ENCODE data around the gene EPB41L5.

The EPB41L5 gene

DNA sequence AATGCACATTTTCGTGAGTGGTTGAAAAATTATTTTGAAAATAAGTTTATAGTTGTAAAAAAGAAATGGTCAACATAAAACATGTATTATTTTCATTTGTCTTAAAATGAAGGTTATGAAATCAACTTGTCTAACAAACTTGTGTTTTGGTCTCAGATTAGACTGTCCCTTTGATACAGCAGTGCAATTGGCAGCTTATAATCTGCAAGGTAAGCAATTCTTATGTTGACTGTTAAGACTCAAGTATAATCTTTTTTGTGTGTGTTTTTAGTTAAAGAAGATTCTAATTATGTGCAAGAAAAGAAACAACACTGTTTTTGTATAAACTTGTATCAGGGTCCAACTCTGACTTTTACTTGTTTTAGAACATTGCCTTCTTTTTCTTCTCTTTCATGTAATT, 62.7 kb downstream of the EPB41L5 start:
- ChIA-PET POLR2A (no interaction called here), CTCF (no interaction called here)
- DNase-seq (ENCODE audit: extremely low spot score), result no peak
- TF ChIP-seq LEF1 (IDR thresholded peaks at IDR 0.05; ENCODE audit: borderline replicate concordance) (no peak), SUZ12 (IDR thresholded peaks at IDR 0.05) (no peak)

DNA sequence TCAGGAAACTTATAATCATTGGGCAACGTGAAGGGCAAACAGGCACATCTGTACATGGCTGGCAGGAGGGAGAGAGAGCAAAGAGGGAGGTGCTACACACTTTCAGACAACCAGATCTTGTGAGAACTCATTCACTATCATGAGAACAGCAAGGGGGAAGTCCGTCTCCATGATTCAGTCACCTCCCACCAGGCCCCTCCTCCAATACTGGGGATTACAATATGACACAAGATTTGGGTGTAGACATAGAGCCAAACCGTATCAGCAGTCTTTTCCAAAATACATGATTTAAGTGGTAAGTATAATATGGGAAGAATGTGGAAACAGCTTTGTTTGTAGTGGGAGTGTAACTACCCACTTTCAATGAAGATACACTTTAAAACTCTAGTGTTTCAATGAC, 65.0 kb downstream of the EPB41L5 start:
- TF ChIP-seq ZNF384 (IDR thresholded peaks at IDR 0.05), result no peak
- no peak for TF ChIP-seq FOXK2 (IDR thresholded peaks at IDR 0.05)
- TF ChIP-seq NFRKB (IDR thresholded peaks at IDR 0.05), result no peak
- no peak for TF ChIP-seq SP1 (IDR thresholded peaks at IDR 0.05)
- no peak for TF ChIP-seq FOXM1 (IDR thresholded peaks at IDR 0.05; ENCODE audit: borderline replicate concordance)
- DNase-seq (ENCODE audit: extremely low spot score), result no peak
- ChIA-PET POLR2A (no interaction called here), CTCF (no interaction called here)

DNA sequence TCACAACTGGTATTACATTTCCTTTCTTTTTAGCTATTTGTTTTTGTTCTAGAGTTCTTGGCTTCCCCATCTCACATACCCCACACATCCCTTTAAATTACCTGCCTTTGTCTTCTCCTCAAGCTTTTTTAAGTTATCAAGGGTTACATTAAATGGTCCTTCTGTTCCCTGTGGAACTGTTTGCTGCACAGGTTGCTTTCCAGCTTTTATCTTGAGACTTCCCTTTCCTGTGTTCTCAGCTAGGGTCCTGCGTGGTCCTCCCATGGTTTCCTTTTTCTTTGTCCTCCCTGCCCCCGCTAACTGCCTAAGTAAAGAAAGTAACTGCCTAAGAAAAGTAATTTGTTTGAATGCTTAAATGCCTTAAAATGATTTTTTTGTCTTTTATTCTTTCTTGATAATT, 66.8 kb downstream of the EPB41L5 start:
- ChIA-PET POLR2A (no interaction called here), CTCF (no interaction called here)
- no peak for TF ChIP-seq ARNT (IDR thresholded peaks at IDR 0.05)
- TF ChIP-seq CTBP1 (IDR thresholded peaks at IDR 0.05; ENCODE audit: borderline replicate concordance), result no peak
- TF ChIP-seq ELF4 (IDR thresholded peaks at IDR 0.05), result no peak
- no peak for TF ChIP-seq ZNF384 (IDR thresholded peaks at IDR 0.05)
- TF ChIP-seq LEF1 (IDR thresholded peaks at IDR 0.05; ENCODE audit: borderline replicate concordance), result no peak
- no peak for TF ChIP-seq NFRKB (IDR thresholded peaks at IDR 0.05)
- TF ChIP-seq FOXA1 (IDR thresholded peaks at IDR 0.05), result no peak
- no peak for TF ChIP-seq SUZ12 (IDR thresholded peaks at IDR 0.05)
- no peak for TF ChIP-seq L3MBTL2 (conservative IDR thresholded peaks at IDR 0.05)
- no peak for TF ChIP-seq FOXM1 (IDR thresholded peaks at IDR 0.05; ENCODE audit: borderline replicate concordance)
- TF ChIP-seq, protein P1, sequence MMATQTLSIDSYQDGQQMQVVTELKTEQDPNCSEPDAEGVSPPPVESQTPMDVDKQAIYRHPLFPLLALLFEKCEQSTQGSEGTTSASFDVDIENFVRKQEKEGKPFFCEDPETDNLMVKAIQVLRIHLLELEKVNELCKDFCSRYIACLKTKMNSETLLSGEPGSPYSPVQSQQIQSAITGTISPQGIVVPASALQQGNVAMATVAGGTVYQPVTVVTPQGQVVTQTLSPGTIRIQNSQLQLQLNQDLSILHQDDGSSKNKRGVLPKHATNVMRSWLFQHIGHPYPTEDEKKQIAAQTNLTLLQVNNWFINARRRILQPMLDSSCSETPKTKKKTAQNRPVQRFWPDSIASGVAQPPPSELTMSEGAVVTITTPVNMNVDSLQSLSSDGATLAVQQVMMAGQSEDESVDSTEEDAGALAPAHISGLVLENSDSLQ (IDR thresholded peaks at IDR 0.05), result no peak
- TF ChIP-seq FOXK2 (IDR thresholded peaks at IDR 0.05), result no peak
- no peak for TF ChIP-seq BHLHE40 (IDR thresholded peaks at IDR 0.05; ENCODE audit: borderline replicate concordance)
- no peak for TF ChIP-seq TARDBP (IDR thresholded peaks at IDR 0.05)
- TF ChIP-seq HDGF (IDR thresholded peaks at IDR 0.05; ENCODE audit: borderline replicate concordance), result no peak
- no peak for TF ChIP-seq SP1 (IDR thresholded peaks at IDR 0.05)
- DNase-seq (ENCODE audit: extremely low spot score), result no peak

DNA sequence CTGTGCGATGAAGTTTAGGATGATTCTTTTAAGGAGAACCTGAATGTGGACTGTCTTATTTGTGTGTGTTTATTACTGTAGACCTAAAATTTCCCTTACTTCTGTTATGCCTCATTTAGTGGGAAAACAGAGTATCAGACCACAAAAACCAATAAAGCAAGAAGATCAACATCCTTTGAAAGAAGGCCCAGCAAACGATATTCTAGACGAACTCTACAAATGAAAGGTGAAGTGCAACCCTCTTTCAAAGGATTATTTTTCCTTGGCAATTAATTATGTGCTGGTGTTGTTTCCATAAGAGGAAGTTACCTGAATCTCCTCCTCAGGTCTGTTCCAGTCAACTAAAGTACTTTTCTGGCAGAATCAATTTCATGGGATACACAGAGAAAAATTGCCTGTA, 78.6 kb downstream of the EPB41L5 start:
- TF ChIP-seq NFRKB (IDR thresholded peaks at IDR 0.05), result no peak
- TF ChIP-seq ZNF384 (IDR thresholded peaks at IDR 0.05), result no peak
- TF ChIP-seq ELF4 (IDR thresholded peaks at IDR 0.05), result no peak
- TF ChIP-seq L3MBTL2 (conservative IDR thresholded peaks at IDR 0.05), result no peak
- no peak for TF ChIP-seq FOXA1 (IDR thresholded peaks at IDR 0.05)
- no peak for TF ChIP-seq HDGF (IDR thresholded peaks at IDR 0.05; ENCODE audit: borderline replicate concordance)
- ChIA-PET POLR2A (no interaction called here), CTCF (no interaction called here)
- DNase-seq (ENCODE audit: extremely low spot score), result no peak

DNA sequence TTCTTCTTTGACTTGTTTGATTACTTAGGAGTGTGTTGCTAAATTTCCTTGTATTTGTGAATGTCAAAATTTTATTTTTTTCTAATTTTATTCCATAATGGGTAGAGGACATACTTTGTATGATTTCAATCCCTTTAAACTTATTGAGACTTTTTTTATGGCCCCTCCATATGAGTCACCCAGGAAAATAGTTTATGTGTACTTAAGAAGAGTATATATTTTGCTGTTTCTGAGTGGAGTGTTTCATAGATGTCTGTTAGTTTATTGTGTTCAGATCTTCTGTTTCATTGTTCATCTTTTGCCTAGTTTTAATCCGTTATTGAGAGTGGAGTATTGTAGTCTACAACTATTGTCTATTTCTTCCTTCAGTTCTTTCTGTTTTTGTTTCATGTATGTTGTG, 81.9 kb downstream of the EPB41L5 start:
- ChIA-PET POLR2A (no interaction called here), CTCF (no interaction called here)
- no peak for TF ChIP-seq FOXM1 (IDR thresholded peaks at IDR 0.05; ENCODE audit: borderline replicate concordance)
- no peak for TF ChIP-seq CTBP1 (IDR thresholded peaks at IDR 0.05; ENCODE audit: borderline replicate concordance)
- no peak for TF ChIP-seq TARDBP (IDR thresholded peaks at IDR 0.05)
- TF ChIP-seq BHLHE40 (IDR thresholded peaks at IDR 0.05; ENCODE audit: borderline replicate concordance), result no peak
- TF ChIP-seq FOXK2 (IDR thresholded peaks at IDR 0.05), result no peak
- no peak for TF ChIP-seq ZNF384 (IDR thresholded peaks at IDR 0.05)
- no peak for TF ChIP-seq FOXA1 (IDR thresholded peaks at IDR 0.05)
- no peak for TF ChIP-seq NFRKB (IDR thresholded peaks at IDR 0.05)
- no peak for TF ChIP-seq SP1 (IDR thresholded peaks at IDR 0.05)
- no peak for TF ChIP-seq SUZ12 (IDR thresholded peaks at IDR 0.05)
- TF ChIP-seq ELF4 (IDR thresholded peaks at IDR 0.05), result no peak
- TF ChIP-seq LEF1 (IDR thresholded peaks at IDR 0.05; ENCODE audit: borderline replicate concordance), result no peak
- no peak for DNase-seq (ENCODE audit: extremely low spot score)

DNA sequence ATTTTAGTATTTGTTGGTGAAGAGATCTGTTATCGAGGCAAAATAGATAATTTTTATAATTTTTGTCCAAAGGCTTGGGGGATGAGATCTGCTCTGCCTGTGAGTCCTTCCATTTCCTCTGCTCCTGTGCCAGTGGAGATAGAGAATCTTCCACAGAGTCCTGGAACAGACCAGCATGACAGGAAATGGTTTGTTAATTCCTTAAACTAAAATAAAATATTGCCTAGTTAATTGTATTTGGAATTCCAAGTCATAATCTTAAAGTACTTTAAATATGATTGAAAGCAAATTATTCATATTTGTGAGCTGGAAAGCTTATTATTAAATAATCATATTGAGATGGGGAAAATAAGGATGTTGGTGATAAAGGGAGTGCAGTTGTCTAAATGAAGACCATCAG, 87.8 kb downstream of the EPB41L5 start:
- ChIA-PET CTCF (no interaction called here), POLR2A (no interaction called here)
- TF ChIP-seq TARDBP (IDR thresholded peaks at IDR 0.05), result no peak
- no peak for TF ChIP-seq FOXA1 (IDR thresholded peaks at IDR 0.05)
- no peak for TF ChIP-seq SP1 (IDR thresholded peaks at IDR 0.05)
- no peak for TF ChIP-seq HDGF (IDR thresholded peaks at IDR 0.05; ENCODE audit: borderline replicate concordance)
- no peak for TF ChIP-seq ZNF384 (IDR thresholded peaks at IDR 0.05)
- DNase-seq (ENCODE audit: extremely low spot score), result no peak

DNA sequence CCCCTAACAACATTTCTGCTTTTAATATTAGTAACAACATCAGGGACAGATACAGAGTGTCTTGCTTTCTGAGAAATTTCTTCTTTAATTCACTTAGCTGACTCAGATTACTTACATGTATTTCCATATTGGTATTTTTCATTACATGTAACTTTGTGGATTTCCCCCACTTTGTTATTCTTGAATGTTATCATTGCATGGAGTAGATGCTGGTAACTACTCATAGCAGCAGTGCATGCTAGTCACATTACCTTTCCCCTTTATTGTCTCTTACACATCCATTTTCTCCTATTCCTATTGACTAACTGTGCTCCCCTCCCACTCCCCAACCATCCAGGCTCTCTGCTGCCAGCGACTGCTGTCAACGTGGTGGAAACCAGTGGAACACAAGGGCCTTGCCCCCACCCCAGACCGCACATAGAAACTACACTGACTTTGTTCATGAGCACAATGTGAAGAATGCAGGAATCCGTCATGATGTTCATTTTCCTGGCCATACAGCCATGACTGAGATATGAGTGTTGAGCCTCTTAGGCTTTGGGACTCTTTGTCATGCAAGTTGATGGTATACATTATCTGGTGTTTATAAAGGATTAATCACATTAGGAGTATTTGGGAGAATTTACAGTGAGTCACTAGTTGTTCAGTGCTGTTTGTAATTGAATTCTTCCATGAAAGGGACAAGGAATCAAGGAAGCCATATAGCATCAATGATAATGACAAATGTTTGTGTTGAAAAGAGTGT, 91.0 kb downstream of the EPB41L5 start:
- CTCF ChIA-PET, result no interaction called here
- TF ChIP-seq BHLHE40 (IDR thresholded peaks at IDR 0.05; ENCODE audit: borderline replicate concordance) (no peak), CTBP1 (IDR thresholded peaks at IDR 0.05; ENCODE audit: borderline replicate concordance) (no peak), FOXA1 (IDR thresholded peaks at IDR 0.05) (no peak), ELF4 (IDR thresholded peaks at IDR 0.05) (no peak), ARNT (IDR thresholded peaks at IDR 0.05) (no peak)
- POLR2A ChIA-PET, result no interaction called here
- DNase-seq (ENCODE audit: extremely low spot score), result no peak

DNA sequence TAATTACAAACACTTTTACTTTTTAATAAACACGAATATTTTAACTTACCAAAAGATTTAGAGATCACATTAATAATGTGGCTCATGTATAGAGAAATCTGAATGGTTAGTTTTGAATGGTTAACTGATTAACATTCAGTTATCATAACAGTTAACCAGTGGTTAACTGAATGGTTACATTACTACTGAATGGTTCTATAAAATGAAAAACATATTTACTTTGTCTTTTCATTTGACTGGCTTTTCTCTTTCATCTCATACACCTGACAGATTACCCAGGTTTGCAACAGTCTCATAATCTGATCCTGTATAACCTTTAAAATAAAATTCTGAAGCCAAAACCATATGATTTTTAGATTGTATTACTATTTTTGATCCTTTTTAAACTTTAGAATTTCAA, 91.9 kb downstream of the EPB41L5 start:
- POLR2A ChIA-PET, result no interaction called here
- DNase-seq (ENCODE audit: extremely low spot score), result no peak
- CTCF ChIA-PET, result no interaction called here
- TF ChIP-seq ZNF384 (IDR thresholded peaks at IDR 0.05), result no peak
- no peak for TF ChIP-seq SUZ12 (IDR thresholded peaks at IDR 0.05)

All from HEK293T (cell line).